CD4-positive, alpha-beta T cell (primary cell): ENCODE measurements around the gene TTC39A. TPM values are rescaled to one million over a fixed set of nuclear protein-coding genes. Genes with fewer than 3 reads are reported as not detected.

Experiments used
- ATAC-seq: fragments of 200-7000 bp; cut with Tn5 transposase; one replicate; pipeline ENCODE4 v1.10.0; 2022; ENCODE audit warnings: mild to moderate bottlenecking; ENCODE audit not compliant: poor library complexity
- CTCF ChIA-PET: fragments of 350-600 bp; sonication (Branson Sonifier 250); formaldehyde crosslinking; loops from one replicate; lab custom pipeline; 2021; ENCODE audit warnings: antibody characterized with exemption, inconsistent platforms; lab: Charles Lee
- POLR2A ChIA-PET: fragments of 350-600 bp; sonication (Branson Sonifier 250); formaldehyde crosslinking; loops from one replicate; lab custom pipeline; 2021; ENCODE audit warnings: antibody characterized with exemption, inconsistent platforms; lab: Charles Lee
- DNase-seq, 14 experiments: peaks; one replicate each; pipeline ENCODE4 v3.0.0-alpha.2; 2013 to 2020; ENCODE audit warnings: mixed read lengths in 2 of 14
- H3K27ac ChIP-seq, 2 donors: one replicate each; pipeline versions ENCODE4 v1.5.1 to v1.7.0; 2013; ENCODE audit warnings: low read length in 2 of 2, low read depth in 1 of 2, mild to moderate bottlenecking in 1 of 2
- H3K27me3 ChIP-seq, 2 experiments: 1 replicate in 1 of 2; 2 replicates in 1 of 2; pipeline versions ENCODE4 v1.6.1 to v1.7.0; 2013; ENCODE audit warnings: low read length in 2 of 2, control low read depth in 1 of 2, mild to moderate bottlenecking in 1 of 2, moderate library complexity in 1 of 2; ENCODE audit not compliant: insufficient read depth in 2 of 2, control insufficient read depth in 1 of 2
- H3K36me3 ChIP-seq: one replicate; pipeline ENCODE4 v1.6.1; 2013; ENCODE audit warnings: low read length, control low read depth; ENCODE audit not compliant: insufficient read depth
- H3K4me1 ChIP-seq: one replicate; pipeline ENCODE4 v1.6.1; 2013; ENCODE audit warnings: low read length, control low read depth; ENCODE audit not compliant: insufficient read depth
- H3K4me3 ChIP-seq: one replicate; pipeline ENCODE4 v1.5.1; 2013; ENCODE audit warnings: mild to moderate bottlenecking, low read length, moderate library complexity
- H3K9me3 ChIP-seq, 2 experiments: 1 replicate in 1 of 2; 2 replicates in 1 of 2; pipeline versions ENCODE4 v1.6.1 to v1.7.0; 2013; ENCODE audit warnings: low read length in 2 of 2, mild to moderate bottlenecking in 2 of 2, control low read depth in 1 of 2, moderate library complexity in 1 of 2; ENCODE audit not compliant: control insufficient read depth in 1 of 2, insufficient read depth in 1 of 2
- H3K27ac Mint-ChIP-seq: one replicate; pipeline ENCODE4 v1.8.0; 2020; ENCODE audit warnings: mixed read lengths
- H3K27me3 Mint-ChIP-seq: one replicate; pipeline ENCODE4 v1.8.0; 2021; ENCODE audit warnings: mixed read lengths
- H3K36me3 Mint-ChIP-seq: one replicate; pipeline ENCODE4 v1.8.0; 2021; ENCODE audit warnings: low read depth, mixed read lengths
- H3K4me1 Mint-ChIP-seq: one replicate; pipeline ENCODE4 v1.8.0; 2021; ENCODE audit warnings: low read depth, mixed read lengths
- H3K4me3 Mint-ChIP-seq: one replicate; pipeline ENCODE4 v1.8.0; 2020; ENCODE audit warnings: mild to moderate bottlenecking, mixed read lengths
- H3K9me3 Mint-ChIP-seq: one replicate; pipeline ENCODE4 v1.8.0; 2020; ENCODE audit warnings: mixed read lengths
- intact Hi-C, 2 experiments: fragments of 100-400 bp; cut with DNase I in 1 of 2; cut with micrococcal nuclease in 1 of 2; formaldehyde crosslinking; loops; one replicate each; pipeline versions ENCODE4 v1.15.1 to v1.9.0; 2023 to 2025; cut with DNase I, micrococcal nuclease
- total RNA-seq, 174 experiments: library from RNA in 2 of 174; stranded (reverse) in 2 of 174; gene quantifications; one replicate each; pipeline ENCODE4 v1.2.3 and lab custom pipeline; 2021 to 2026
- TF ChIP-seq, protein P1 (sequence below): fragments of 200-600 bp; IDR thresholded peaks from one replicate; pipeline ENCODE4 v1.8.0; 2022; ENCODE audit warnings: antibody characterized with exemption, mild to moderate bottlenecking

The TTC39A gene
- total RNA-seq, 2 experiments from 2014 or later, result not detected

- ChIA-PET POLR2A (no interaction called here), CTCF (no interaction called here)
- no peak overlapping the region for H3K27ac ChIP-seq
- H3K9me3 ChIP-seq, result no peaks in the 10 kb centered on the region
- TF ChIP-seq, protein P1, sequence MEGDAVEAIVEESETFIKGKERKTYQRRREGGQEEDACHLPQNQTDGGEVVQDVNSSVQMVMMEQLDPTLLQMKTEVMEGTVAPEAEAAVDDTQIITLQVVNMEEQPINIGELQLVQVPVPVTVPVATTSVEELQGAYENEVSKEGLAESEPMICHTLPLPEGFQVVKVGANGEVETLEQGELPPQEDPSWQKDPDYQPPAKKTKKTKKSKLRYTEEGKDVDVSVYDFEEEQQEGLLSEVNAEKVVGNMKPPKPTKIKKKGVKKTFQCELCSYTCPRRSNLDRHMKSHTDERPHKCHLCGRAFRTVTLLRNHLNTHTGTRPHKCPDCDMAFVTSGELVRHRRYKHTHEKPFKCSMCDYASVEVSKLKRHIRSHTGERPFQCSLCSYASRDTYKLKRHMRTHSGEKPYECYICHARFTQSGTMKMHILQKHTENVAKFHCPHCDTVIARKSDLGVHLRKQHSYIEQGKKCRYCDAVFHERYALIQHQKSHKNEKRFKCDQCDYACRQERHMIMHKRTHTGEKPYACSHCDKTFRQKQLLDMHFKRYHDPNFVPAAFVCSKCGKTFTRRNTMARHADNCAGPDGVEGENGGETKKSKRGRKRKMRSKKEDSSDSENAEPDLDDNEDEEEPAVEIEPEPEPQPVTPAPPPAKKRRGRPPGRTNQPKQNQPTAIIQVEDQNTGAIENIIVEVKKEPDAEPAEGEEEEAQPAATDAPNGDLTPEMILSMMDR, result no peak
- H3K4me1 ChIP-seq, result peaks cover 39% of the 10 kb centered on the region
- Mint-ChIP-seq H3K9me3 (no peaks in the 10 kb centered on the region), H3K4me3 (no peak overlapping the region), H3K36me3 (peaks cover 8% of the 10 kb centered on the region), H3K27me3 (no peaks in the 10 kb centered on the region), H3K4me1 (peaks cover 53% of the 10 kb centered on the region), H3K27ac (no peak overlapping the region)
- ATAC-seq (no peak), DNase-seq (no peak)
- H3K4me3 ChIP-seq, result peak overlapping the region; percentile 78
- no peaks in the 10 kb centered on the region for H3K27me3 ChIP-seq
- intact Hi-C loops, result loop anchor here (5.0 to 10.0 kb wide), 6 partner anchors 34 to 639 kb away; partner anchors contain the start of genes EPS15 (in 1 of the 2), FAF1 (in 1 of the 2), NRDC (in 1 of the 2) and OSBPL9 (in 1 of the 2)
- H3K36me3 ChIP-seq, result no peaks in the 10 kb centered on the region
Observed at GRCh38 chr1:51238034-51238403, 92.3 kb downstream of the TTC39A start.

DNA sequence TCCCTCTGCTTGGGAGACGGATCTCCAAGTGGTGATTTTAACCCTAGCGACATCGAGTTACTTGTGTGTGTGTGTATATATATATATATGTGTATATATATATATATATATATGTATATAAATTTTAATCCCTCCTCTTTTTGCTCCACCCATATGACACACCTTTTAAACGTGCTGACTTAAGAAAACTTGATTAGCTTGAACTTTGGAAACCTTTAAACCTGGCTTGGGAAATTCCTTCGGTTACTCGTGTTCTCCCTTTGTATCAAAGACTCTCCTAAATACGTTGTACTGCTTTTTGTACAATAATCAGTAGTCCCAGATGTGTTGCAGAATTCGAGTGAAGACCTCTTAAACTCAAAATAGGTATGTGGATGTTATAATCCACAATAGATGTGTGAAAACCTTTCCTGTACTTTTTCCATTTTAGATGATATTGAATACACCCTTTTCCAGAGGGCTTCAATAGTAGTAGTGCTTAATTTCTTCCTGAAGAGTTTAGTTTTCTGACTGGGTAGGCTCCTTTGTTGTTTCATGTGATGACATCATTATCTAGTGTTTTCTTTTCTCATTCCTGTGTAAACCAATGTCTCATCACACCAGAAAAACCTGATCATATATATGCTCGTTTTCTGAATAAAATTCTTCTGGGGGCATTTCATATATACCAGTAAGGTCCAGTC lies 92.9 kb downstream of the TTC39A start:
- no peak overlapping the region for H3K27ac ChIP-seq
- intact Hi-C loops, result loop anchor here (2.0 to 10.0 kb wide), 7 partner anchors 35 to 640 kb away; partner anchors contain the start of genes FAF1 (in 2 of the 2), EPS15 (in 1 of the 2), NRDC (in 1 of the 2) and OSBPL9 (in 1 of the 2)
- no peak for DNase-seq
- Mint-ChIP-seq H3K36me3 (peaks cover 7% of the 10 kb centered on the region), H3K9me3 (no peaks in the 10 kb centered on the region), H3K4me1 (peaks cover 48% of the 10 kb centered on the region), H3K27me3 (no peaks in the 10 kb centered on the region), H3K4me3 (no peak overlapping the region), H3K27ac (no peak overlapping the region)
- H3K9me3 ChIP-seq, result no peaks in the 10 kb centered on the region
- ChIA-PET POLR2A (interaction anchor here (2.6 kb wide), 1 partner anchor 268 kb away, joined by 20 read pairs; the partner anchor contains the start of gene CDKN2C), CTCF (no interaction called here)
- no peaks in the 10 kb centered on the region for H3K36me3 ChIP-seq
- peak overlapping the region; percentile 78 for H3K4me3 ChIP-seq
- peak; percentile 5 for ATAC-seq
- H3K27me3 ChIP-seq, result no peaks in the 10 kb centered on the region
- H3K4me1 ChIP-seq, result peaks cover 39% of the 10 kb centered on the region
- TF ChIP-seq, protein P1, result no peak

Other genes starting within 250 kb of the TTC39A start
- gene C1orf185, start 228.3 kb downstream of the TTC39A start, total RNA-seq, result not detected
- 10 to 100 TPM; 91.3 to 97.4 TPM for gene RNF11, start 94.3 kb downstream of the TTC39A start, total RNA-seq
- 10 to 100 TPM; 44.5 to 47.9 TPM for gene EPS15, start 188.7 kb upstream of the TTC39A start, total RNA-seq